ENCODE results near the gene ZBP1.

DNA sequence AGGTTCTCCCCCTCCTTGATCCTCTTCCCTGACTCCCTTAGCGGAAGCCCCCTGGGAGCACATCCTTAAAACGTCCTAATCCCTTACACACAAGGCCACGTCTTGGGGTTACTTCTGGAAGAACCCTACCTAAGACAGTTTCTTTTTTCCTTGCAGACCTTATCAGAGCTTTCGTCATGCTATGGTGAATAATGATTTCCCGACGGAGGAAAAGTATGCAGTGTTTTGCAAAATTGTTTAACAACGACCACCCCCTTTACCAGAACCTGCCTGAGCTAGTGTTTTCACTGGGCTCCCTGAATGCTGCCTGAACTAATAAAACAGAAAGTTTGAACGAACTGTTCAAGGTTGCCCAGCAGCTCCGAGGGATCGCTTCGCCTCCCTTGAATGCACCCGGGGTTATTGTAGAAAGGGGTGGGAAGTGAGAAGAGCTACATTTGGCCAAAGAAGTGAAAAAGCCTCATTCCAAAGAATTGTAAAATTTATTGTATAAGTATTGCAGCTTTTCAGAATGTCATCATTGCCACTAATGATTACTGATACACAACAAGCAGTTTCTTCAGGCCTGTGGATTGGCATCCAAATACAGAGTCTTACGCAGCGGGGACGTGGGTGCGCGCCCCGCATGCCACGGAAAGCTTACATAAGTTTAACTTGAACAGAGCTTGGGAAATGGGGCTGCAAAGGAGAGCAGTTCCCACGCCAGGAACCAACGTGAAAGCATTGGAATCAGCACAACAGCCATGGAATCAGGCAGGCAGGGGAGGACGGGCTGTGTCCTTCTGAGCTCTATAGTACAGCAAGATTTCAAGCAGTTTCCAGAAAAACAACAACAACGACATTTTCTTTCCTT lies 27.9 kb upstream of the ZBP1 start:
- TF ChIP-seq, protein P1, sequence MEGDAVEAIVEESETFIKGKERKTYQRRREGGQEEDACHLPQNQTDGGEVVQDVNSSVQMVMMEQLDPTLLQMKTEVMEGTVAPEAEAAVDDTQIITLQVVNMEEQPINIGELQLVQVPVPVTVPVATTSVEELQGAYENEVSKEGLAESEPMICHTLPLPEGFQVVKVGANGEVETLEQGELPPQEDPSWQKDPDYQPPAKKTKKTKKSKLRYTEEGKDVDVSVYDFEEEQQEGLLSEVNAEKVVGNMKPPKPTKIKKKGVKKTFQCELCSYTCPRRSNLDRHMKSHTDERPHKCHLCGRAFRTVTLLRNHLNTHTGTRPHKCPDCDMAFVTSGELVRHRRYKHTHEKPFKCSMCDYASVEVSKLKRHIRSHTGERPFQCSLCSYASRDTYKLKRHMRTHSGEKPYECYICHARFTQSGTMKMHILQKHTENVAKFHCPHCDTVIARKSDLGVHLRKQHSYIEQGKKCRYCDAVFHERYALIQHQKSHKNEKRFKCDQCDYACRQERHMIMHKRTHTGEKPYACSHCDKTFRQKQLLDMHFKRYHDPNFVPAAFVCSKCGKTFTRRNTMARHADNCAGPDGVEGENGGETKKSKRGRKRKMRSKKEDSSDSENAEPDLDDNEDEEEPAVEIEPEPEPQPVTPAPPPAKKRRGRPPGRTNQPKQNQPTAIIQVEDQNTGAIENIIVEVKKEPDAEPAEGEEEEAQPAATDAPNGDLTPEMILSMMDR (conservative IDR thresholded peaks at IDR 0.05) = no peak
- no peak for TF ChIP-seq EZH2 (IDR thresholded peaks at IDR 0.05; ENCODE audit: low read depth)

Measured in PC-9 (cell line).